Fibroblast of mammary gland (primary cell): Measurements from ENCODE around the gene CCL17.

Experiments used
- DNase-seq: peaks from one replicate; pipeline ENCODE4 v3.0.0-alpha.2; 2010; ENCODE audit warnings: low read depth
- H3K4me3 ChIP-seq: 2 replicates; pipeline ENCODE4 v1.5.1; 2011; ENCODE audit warnings: low read depth, mild to moderate bottlenecking, low read length, moderate library complexity; ENCODE audit not compliant: control insufficient read depth
- TF ChIP-seq, protein P1 (sequence below): conservative IDR thresholded peaks from 2 replicates; pipeline ENCODE4 v1.5.1; 2011; ENCODE audit warnings: low read depth, low read length, inconsistent platforms; ENCODE audit not compliant: control insufficient read depth, insufficient read depth

Gene CCL17

DNA sequence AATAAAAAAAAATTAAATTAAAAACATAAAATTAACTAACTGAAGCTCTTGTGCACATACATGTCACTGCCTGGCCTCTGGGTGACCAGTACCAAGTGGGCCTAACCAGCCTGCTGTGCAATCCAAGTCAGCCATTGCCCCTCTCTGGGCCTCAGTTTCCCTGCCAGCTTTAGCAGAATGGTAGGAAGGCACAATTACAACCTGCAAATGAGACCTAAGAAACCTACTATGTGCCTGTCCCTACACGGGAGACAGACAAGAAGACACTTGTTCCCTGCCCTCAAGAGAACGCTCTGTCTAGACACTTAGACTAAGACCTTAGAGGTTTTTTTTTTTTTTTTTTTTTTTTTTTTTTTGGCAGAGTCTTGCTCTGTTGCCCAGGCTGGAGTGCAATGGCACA lies 40.9 kb downstream of the CCL17 start:
- no peak for DNase-seq
- TF ChIP-seq, protein P1, sequence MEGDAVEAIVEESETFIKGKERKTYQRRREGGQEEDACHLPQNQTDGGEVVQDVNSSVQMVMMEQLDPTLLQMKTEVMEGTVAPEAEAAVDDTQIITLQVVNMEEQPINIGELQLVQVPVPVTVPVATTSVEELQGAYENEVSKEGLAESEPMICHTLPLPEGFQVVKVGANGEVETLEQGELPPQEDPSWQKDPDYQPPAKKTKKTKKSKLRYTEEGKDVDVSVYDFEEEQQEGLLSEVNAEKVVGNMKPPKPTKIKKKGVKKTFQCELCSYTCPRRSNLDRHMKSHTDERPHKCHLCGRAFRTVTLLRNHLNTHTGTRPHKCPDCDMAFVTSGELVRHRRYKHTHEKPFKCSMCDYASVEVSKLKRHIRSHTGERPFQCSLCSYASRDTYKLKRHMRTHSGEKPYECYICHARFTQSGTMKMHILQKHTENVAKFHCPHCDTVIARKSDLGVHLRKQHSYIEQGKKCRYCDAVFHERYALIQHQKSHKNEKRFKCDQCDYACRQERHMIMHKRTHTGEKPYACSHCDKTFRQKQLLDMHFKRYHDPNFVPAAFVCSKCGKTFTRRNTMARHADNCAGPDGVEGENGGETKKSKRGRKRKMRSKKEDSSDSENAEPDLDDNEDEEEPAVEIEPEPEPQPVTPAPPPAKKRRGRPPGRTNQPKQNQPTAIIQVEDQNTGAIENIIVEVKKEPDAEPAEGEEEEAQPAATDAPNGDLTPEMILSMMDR = no peak
- no peak overlapping the region for H3K4me3 ChIP-seq

DNA sequence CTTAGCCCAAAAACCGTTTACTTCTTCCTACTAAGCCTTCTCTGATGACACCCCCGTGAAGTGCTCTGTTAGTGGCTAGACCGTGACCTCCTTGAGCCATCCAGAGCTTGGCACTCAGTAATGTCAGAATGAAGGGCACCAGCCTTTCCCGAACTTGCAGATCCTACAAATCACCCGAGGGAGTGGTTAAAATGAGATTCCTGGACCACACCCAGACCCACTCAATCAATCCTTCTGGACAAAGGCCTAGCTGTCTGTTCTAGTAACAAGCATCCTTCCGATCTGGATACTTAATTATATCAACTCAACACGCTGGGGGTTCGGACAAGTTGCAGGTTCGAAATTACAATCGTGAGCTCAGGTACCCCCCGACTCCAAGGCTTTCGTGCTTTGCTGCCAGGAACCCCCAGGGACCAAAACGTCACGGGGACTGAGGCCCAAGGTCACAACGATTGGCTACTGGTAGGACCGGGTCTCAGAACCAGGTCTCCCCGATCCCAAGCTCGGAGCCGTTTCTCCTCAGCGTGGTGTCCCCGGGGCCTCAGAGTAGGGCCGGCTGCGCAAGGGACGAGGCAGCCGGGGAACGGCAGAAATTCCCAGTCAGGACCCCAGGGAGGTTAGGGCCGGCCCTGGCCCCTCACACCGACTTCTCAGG lies 42.1 kb downstream of the CCL17 start:
- peak overlapping the region; percentile 75 for H3K4me3 ChIP-seq
- peak; percentile 26 for DNase-seq
- TF ChIP-seq, protein P1 = no peak

DNA sequence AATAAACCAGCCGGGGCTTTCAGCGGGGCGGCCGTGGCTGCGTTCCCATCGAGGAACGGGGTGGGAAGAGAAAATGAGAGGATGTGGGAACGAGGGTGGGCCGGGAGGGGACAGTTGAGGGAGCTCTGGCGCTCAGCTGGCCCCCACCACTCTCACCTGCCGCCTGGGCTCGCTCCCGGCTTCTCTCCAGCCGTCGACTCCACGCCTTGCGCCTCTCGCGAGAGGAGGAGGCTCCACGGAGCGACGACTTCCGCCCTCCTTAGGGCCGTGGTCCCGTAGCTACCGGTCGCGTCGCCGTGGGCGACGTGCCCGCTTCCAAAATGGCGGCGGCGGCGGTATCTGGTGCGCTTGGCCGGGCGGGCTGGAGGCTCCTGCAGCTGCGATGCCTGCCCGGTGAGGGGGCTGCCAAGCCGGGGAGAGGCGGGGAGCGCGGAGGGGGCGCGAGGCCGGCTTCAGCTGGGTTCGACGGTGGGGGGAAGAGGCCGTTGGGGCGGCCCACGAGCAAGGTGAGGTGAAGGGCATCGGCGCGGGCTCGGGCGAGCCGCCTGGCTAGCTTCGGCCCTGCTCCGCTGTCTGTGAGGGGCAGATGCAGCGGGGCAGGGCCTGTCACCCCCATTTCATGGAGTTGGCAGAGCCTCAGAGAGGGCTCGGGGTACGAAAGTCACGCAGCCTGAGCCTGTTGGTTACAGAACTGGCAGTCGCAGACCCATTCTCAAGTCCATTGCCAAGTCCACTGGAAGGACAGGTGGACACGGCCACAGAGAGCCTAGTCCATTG lies 42.8 kb downstream of the CCL17 start, which contains the start of the genes CIAPIN1 and COQ9:
Gene CIAPIN1, minus strand, starts transcription at position 200 of the 777 bp plus-strand sequence. CDS start 6,457 bp downstream, outside the sequence.
Gene COQ9, plus strand, starts transcription at position 294 of the 777 bp plus-strand sequence. Its CDS starts 27 bp downstream, at position 321.
- TF ChIP-seq, protein P1 = no peak
- H3K4me3 ChIP-seq = peak within 1 kb of the TSS; percentile 75
- peak; percentile 90 for DNase-seq

DNA sequence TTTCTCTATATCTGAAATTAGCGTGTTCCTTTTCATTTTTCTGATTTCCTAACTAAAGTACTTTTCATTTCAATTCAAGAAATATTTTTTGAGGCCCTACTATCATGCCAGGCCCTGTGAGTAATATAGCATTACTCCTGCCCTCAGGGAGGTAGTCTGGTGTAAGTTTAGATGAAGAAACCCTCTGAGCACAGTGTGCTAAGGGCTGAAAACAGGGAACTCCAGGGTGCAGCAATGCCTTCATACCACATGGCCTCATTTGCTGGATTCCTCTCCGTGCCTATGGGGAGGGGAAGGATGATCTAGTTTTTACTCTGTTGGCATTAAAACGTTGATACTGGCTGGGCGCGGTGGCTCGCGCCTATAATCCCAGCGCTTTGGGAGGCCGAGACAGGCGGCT lies 47.5 kb downstream of the CCL17 start:
- no peak overlapping the region for H3K4me3 ChIP-seq
- no peak for DNase-seq
- TF ChIP-seq, protein P1 = no peak

DNA sequence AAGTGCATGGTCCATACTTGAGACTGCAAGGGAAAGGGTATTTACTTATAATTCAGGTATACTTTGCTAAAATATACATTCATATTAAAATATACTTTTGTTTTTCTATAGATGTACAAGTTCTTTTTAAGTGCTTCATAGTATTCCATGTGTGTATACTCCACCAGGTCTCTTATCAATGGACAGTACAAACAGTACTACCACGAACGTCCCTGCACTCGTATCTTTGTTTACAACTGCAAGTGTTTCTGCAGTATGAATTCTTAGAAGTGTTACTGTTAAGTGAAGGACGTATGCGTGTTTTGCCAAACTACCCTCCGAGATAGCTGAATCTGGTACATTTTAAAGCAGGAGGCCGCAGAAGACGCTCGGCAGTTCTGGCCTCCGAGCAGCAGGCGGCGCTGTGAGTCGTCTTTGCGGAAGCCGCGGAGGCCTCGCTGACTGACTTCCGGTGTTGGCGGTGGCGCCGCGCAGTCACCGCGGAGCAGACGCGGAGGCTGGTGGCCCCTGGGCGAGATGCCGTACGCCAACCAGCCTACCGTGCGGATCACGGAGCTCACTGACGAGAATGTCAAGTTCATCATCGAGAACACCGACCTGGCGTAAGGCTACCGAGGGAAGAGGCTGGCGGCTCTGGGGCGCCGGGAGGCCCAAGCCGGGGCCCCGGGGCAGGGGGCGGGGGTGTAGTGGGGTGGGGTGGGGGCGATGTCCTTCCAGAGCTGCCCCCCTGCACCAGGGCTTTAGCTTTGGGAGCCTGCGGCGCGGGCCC lies 57.8 kb downstream of the CCL17 start, which contains the start of gene POLR2C:
Gene POLR2C, plus strand, starts transcription at position 471 of the 769 bp plus-strand sequence. Its CDS starts 46 bp downstream, at position 517.
- DNase-seq = peak; percentile 81
- H3K4me3 ChIP-seq = peak within 1 kb of the TSS; percentile 91
- TF ChIP-seq, protein P1 = peak; percentile 81

DNA sequence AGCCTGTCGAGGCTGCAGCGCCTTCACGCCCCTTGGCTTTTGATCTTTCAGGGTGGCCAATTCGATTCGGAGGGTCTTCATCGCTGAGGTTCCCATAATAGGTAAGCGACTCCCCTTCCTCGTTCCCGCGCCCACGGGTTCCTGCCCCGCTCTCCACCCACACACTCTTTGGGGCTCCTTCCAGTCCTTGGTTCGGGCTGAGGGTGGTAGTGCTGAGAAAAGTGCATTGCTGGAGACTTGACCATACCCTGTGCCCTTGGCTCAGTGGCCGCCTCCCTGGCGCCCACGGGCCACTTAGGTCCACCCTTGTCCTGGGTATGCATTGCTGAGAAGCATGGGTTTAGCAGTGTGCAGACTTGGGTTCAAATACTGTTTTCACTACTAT lies 58.4 kb downstream of the CCL17 start:
- no peak for DNase-seq
- peak overlapping the region; percentile 91 for H3K4me3 ChIP-seq
- TF ChIP-seq, protein P1 = no peak
